ENCODE measurements around the gene MCFD2. TPM values are rescaled to one million over a fixed set of nuclear protein-coding genes. Genes with fewer than 3 reads are reported as not detected.

MCFD2 gene
- total RNA-seq, 1 experiment from 2014 or later, result 84.9 TPM

- DNase-seq (ENCODE audit: low read depth, low spot score), result no peak
- ChIA-PET POLR2A (no interaction called here), CTCF (no interaction called here)
- no peak for ATAC-seq
- in situ Hi-C loops (cut with HindIII; ENCODE audit: low pct_unique_long_range_greater_than_20kb, low sequenced_read_pairs) (no loop called here), intact Hi-C loops (cut with micrococcal nuclease; ENCODE audit: unreplicated experiment) (no loop called here)
- Histone ChIP-seq H3K4me3 (ENCODE audit: low read depth in 2 of 2, low read length in 2 of 2) (no peak overlapping the region), H3K4me1 (ENCODE audit: control insufficient read depth, insufficient read depth, low read length) (peaks cover 29% of the 10 kb centered on the region), H3K27ac (ENCODE audit: low read length) (no peak overlapping the region), H3K9me3 (ENCODE audit: control insufficient read depth, insufficient read depth, low read depth, low read length) (no peaks in the 10 kb centered on the region), H3K36me3 (ENCODE audit: control insufficient read depth, insufficient read depth, low read length) (no peaks in the 10 kb centered on the region), H3K27me3 (ENCODE audit: control insufficient read depth, insufficient read depth, low read length) (no peaks in the 10 kb centered on the region)
- TF ChIP-seq TCF7L2 (IDR thresholded peaks at IDR 0.05; ENCODE audit: low read depth, low read length), result no peak
- TF ChIP-seq POLR2AphosphoS5 (IDR thresholded peaks at IDR 0.05; ENCODE audit: low read depth, low read length), result no peak
- TF ChIP-seq, protein P1, sequence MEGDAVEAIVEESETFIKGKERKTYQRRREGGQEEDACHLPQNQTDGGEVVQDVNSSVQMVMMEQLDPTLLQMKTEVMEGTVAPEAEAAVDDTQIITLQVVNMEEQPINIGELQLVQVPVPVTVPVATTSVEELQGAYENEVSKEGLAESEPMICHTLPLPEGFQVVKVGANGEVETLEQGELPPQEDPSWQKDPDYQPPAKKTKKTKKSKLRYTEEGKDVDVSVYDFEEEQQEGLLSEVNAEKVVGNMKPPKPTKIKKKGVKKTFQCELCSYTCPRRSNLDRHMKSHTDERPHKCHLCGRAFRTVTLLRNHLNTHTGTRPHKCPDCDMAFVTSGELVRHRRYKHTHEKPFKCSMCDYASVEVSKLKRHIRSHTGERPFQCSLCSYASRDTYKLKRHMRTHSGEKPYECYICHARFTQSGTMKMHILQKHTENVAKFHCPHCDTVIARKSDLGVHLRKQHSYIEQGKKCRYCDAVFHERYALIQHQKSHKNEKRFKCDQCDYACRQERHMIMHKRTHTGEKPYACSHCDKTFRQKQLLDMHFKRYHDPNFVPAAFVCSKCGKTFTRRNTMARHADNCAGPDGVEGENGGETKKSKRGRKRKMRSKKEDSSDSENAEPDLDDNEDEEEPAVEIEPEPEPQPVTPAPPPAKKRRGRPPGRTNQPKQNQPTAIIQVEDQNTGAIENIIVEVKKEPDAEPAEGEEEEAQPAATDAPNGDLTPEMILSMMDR (IDR thresholded peaks at IDR 0.05), result no peak
- TF ChIP-seq, protein P2, sequence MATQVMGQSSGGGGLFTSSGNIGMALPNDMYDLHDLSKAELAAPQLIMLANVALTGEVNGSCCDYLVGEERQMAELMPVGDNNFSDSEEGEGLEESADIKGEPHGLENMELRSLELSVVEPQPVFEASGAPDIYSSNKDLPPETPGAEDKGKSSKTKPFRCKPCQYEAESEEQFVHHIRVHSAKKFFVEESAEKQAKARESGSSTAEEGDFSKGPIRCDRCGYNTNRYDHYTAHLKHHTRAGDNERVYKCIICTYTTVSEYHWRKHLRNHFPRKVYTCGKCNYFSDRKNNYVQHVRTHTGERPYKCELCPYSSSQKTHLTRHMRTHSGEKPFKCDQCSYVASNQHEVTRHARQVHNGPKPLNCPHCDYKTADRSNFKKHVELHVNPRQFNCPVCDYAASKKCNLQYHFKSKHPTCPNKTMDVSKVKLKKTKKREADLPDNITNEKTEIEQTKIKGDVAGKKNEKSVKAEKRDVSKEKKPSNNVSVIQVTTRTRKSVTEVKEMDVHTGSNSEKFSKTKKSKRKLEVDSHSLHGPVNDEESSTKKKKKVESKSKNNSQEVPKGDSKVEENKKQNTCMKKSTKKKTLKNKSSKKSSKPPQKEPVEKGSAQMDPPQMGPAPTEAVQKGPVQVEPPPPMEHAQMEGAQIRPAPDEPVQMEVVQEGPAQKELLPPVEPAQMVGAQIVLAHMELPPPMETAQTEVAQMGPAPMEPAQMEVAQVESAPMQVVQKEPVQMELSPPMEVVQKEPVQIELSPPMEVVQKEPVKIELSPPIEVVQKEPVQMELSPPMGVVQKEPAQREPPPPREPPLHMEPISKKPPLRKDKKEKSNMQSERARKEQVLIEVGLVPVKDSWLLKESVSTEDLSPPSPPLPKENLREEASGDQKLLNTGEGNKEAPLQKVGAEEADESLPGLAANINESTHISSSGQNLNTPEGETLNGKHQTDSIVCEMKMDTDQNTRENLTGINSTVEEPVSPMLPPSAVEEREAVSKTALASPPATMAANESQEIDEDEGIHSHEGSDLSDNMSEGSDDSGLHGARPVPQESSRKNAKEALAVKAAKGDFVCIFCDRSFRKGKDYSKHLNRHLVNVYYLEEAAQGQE (IDR thresholded peaks at IDR 0.05; ENCODE audit: insufficient read depth in 1 of 2, low read depth in 2 of 2, low read length in 1 of 2), result no peak
- no peak for TF ChIP-seq SIN3A (IDR thresholded peaks at IDR 0.05; ENCODE audit: borderline replicate concordance, insufficient read depth, low read depth, low read length)
- BruUV-seq (replicated peaks), result no TSS peak
These were observed 36.7 kb downstream of the MCFD2 start for GRCh38 chr2:46878886-46879285.

DNA sequence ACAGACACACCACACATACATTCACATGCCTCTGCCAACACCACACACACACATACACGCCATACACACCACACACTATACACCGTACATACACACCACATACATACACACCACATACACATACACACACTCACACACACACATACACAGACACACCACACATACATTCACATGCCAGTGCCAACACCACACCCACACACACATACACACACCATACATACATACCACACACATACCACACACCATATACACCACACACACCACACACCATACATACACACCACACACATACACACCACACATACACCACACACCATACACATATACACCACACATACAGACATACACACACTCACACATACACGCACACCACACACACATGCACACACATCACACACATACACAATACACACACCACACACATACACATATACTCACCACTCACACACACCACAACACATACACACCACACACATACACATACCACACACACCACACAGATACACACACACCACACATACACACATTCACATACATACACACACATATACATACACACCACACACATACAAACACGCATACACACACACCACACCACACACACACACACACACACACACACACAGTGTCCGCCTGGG lies 37.2 kb downstream of the MCFD2 start:
- ATAC-seq, result no peak

More for the DNA sequence above, 37.2 kb downstream of the MCFD2 start:
- no peaks in the 10 kb centered on the region for H3K27me3 ChIP-seq (ENCODE audit: control insufficient read depth, insufficient read depth, low read length)
- ChIA-PET POLR2A (no interaction called here), CTCF (no interaction called here)
- no peak overlapping the region for H3K27ac ChIP-seq (ENCODE audit: low read length)
- H3K4me3 ChIP-seq (ENCODE audit: low read depth in 2 of 2, low read length in 2 of 2), result no peak overlapping the region
- TF ChIP-seq, protein P1 (IDR thresholded peaks at IDR 0.05), result no peak
- TF ChIP-seq POLR2AphosphoS5 (IDR thresholded peaks at IDR 0.05; ENCODE audit: low read depth, low read length), result no peak
- TF ChIP-seq SIN3A (IDR thresholded peaks at IDR 0.05; ENCODE audit: borderline replicate concordance, insufficient read depth, low read depth, low read length), result no peak
- TF ChIP-seq, protein P2 (IDR thresholded peaks at IDR 0.05; ENCODE audit: insufficient read depth in 1 of 2, low read depth in 2 of 2, low read length in 1 of 2), result no peak
- no peaks in the 10 kb centered on the region for H3K36me3 ChIP-seq (ENCODE audit: control insufficient read depth, insufficient read depth, low read length)
- intact Hi-C loops (cut with micrococcal nuclease; ENCODE audit: unreplicated experiment) (no loop called here), in situ Hi-C loops (cut with HindIII; ENCODE audit: low pct_unique_long_range_greater_than_20kb, low sequenced_read_pairs) (no loop called here)
- no peaks in the 10 kb centered on the region for H3K9me3 ChIP-seq (ENCODE audit: control insufficient read depth, insufficient read depth, low read depth, low read length)
- no peak for DNase-seq (ENCODE audit: low read depth, low spot score)
- peaks cover 35% of the 10 kb centered on the region for H3K4me1 ChIP-seq (ENCODE audit: control insufficient read depth, insufficient read depth, low read length)
- BruUV-seq (replicated peaks), result no TSS peak
